ENCODE measurements around the gene SLU7. TPM values are rescaled to one million over a fixed set of nuclear protein-coding genes. Genes with fewer than 3 reads are reported as not detected.

Gene SLU7
- polyA plus RNA-seq, 1 experiment: 12.5 TPM

DNA sequence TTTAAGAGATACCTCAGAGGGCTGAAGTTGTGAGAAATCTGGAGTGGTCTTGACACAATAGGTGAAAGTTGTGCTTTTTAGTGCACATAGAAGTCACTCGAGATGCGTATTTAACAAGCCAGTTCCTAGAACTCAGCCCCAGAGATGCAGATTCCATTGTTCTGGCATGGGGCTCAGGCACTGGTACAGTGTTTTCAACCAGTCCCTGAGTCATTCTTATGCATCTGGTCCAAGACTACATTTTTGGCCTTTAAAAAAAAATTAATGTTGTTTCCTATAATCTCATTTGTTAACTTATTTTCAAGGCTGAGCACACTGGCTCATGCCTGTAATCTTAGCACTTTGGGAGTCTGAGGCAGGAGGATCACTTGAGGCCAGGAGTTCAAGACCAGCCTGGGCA is 32.4 kb upstream of the SLU7 start:
- Histone ChIP-seq H3K36me3 (ENCODE audit: control insufficient read depth, insufficient read depth, low read length) (no peaks in the 10 kb centered on the region), H3K4me3 (ENCODE audit: low read depth, low read length) (no peak overlapping the region), H3K27me3 (ENCODE audit: control insufficient read depth, insufficient read depth, low read length) (peaks cover 3% of the 10 kb centered on the region; the same call in 1 of the 2 replicates)
- ChIA-PET CTCF (interaction anchor here (3.8 kb wide), 1 partner anchor 12 kb away, joined by 34 read pairs; no protein-coding TSS in a partner anchor), POLR2A (no interaction called here)
- no peak for DNase-seq (ENCODE audit: low read depth)
- TF ChIP-seq, protein P1, sequence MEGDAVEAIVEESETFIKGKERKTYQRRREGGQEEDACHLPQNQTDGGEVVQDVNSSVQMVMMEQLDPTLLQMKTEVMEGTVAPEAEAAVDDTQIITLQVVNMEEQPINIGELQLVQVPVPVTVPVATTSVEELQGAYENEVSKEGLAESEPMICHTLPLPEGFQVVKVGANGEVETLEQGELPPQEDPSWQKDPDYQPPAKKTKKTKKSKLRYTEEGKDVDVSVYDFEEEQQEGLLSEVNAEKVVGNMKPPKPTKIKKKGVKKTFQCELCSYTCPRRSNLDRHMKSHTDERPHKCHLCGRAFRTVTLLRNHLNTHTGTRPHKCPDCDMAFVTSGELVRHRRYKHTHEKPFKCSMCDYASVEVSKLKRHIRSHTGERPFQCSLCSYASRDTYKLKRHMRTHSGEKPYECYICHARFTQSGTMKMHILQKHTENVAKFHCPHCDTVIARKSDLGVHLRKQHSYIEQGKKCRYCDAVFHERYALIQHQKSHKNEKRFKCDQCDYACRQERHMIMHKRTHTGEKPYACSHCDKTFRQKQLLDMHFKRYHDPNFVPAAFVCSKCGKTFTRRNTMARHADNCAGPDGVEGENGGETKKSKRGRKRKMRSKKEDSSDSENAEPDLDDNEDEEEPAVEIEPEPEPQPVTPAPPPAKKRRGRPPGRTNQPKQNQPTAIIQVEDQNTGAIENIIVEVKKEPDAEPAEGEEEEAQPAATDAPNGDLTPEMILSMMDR (IDR thresholded peaks at IDR 0.05; ENCODE audit: insufficient read depth, low read depth, low read length): no peak

DNA sequence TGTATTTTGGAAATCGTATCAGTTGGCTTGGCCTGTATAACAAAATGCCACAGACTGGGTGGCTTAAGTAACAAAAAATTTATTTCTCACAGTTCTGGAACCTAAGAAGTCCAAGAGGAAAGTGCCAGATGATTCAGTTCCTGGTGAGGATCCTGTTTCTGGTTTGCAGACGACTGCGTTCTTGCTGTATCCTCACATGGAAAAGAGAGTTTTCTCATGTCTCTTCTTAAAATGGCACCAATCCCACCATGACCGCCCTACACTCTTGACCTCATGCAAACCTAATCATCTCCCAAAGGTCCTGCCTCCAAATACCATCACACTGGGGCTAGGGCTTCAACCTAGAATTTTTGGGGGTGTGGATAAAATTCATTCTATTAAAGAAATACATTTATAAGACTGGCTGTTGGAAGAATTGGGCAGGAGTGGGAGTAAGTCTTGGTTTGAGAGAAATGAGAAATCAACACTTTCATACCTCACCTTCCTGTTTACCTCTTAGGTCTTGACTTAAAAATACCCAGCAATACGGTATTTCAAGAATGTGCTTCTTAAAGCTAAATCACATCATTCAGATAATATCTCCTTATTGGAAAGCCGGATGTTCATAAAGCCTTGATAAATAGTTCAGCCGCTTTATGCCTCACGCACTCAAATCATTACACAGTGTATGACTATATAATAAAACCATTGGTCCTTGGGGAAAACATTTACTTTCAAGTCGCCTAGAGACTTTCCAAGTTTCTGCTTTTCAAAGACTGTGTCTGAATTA is 31.5 kb upstream of the SLU7 start:
- TF ChIP-seq, protein P1 (IDR thresholded peaks at IDR 0.05; ENCODE audit: insufficient read depth, low read depth, low read length): no peak
- ChIA-PET CTCF (no interaction called here), POLR2A (no interaction called here)

DNA sequence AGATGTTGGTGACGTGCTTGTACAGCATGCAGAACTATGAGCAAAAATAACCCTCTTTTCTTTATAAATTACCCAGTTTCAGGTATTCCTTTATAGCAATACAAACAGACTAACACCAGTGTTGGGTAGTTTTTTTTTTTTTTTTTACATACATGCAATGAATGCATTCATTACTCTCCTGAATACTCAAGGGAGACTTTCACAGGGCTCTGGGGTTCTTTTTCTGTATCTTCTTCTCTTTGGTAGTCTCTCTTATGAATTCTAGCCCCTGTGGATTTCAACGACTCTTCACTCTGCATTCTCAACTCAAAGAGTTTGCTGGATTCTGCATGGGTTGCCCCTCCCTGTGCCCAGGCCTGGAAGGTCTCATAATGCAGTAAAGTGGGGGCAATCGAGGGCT is 30.6 kb upstream of the SLU7 start:
- no peak overlapping the region for H3K4me3 ChIP-seq (ENCODE audit: low read depth, low read length)
- POLR2A ChIA-PET: no interaction called here
- no peaks in the 10 kb centered on the region for H3K36me3 ChIP-seq (ENCODE audit: control insufficient read depth, insufficient read depth, low read length)
- peaks cover 3% of the 10 kb centered on the region; the same call in 1 of the 2 replicates for H3K27me3 ChIP-seq (ENCODE audit: control insufficient read depth, insufficient read depth, low read length)
- TF ChIP-seq, protein P1 (IDR thresholded peaks at IDR 0.05; ENCODE audit: insufficient read depth, low read depth, low read length): no peak
- no peak for DNase-seq (ENCODE audit: low read depth)
- CTCF ChIA-PET: interaction anchor here (2.9 kb wide), 1 partner anchor 11 kb away, joined by 14 read pairs; no protein-coding TSS in a partner anchor

More for the DNA sequence above, 31.5 kb upstream of the SLU7 start:
- Histone ChIP-seq H3K27me3 (ENCODE audit: control insufficient read depth, insufficient read depth, low read length) (peaks cover 3% of the 10 kb centered on the region; the same call in 1 of the 2 replicates), H3K4me3 (ENCODE audit: low read depth, low read length) (no peak overlapping the region), H3K36me3 (ENCODE audit: control insufficient read depth, insufficient read depth, low read length) (no peaks in the 10 kb centered on the region)
- DNase-seq (ENCODE audit: low read depth): no peak

DNA sequence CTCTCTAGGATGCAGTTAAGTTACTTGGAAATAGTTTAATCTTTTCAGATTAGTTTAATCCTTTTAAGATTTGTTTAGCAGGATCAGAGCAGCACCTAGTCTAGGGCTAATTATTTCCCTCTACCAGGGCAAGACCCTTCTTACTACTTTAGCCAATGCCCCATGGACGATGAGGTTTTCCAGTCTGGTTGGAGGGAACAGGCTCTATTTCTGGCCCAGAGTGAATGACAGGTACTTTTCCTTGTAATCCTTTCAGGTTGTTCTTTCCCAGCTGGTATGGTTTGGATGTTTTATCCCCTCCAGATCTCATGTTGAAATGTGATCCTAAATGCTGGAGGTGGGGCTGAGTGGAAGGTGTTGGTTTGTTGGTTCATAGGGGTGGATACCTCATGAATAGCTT is 30.0 kb upstream of the SLU7 start:
- POLR2A ChIA-PET: no interaction called here
- TF ChIP-seq, protein P1 (IDR thresholded peaks at IDR 0.05; ENCODE audit: insufficient read depth, low read depth, low read length): no peak

DNA sequence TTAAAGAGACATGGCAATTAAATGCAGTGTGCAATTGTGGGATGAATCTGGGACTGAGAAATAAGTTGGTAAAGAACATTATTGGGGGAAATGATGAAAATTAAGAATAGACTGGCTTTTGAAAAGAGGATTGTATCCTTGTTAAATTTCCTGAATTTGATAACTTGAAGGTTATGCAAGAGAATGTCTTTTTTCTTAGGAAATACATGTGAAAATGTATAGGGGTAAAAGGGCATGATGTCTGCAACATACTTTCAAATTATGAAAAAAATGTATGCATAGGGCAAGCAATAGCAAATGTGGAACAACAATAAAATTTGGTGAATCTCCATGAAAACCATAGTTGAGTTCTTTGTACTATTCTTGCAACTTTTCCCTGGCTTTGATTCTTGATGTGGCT is 26.9 kb upstream of the SLU7 start:
- ChIA-PET CTCF (no interaction called here), POLR2A (no interaction called here)
- H3K4me3 ChIP-seq (ENCODE audit: low read depth, low read length): no peak overlapping the region
- H3K27me3 ChIP-seq (ENCODE audit: control insufficient read depth, insufficient read depth, low read length): peaks cover 3% of the 10 kb centered on the region; the same call in 1 of the 2 replicates
- H3K36me3 ChIP-seq (ENCODE audit: control insufficient read depth, insufficient read depth, low read length): no peaks in the 10 kb centered on the region
- no peak for DNase-seq (ENCODE audit: low read depth)
- TF ChIP-seq, protein P1 (IDR thresholded peaks at IDR 0.05; ENCODE audit: insufficient read depth, low read depth, low read length): no peak

More for the DNA sequence above, 30.0 kb upstream of the SLU7 start:
- no peaks in the 10 kb centered on the region for H3K36me3 ChIP-seq (ENCODE audit: control insufficient read depth, insufficient read depth, low read length)
- DNase-seq (ENCODE audit: low read depth): no peak
- CTCF ChIA-PET: interaction anchor here (2.9 kb wide), 1 partner anchor 10 kb away, joined by 14 read pairs; no protein-coding TSS in a partner anchor
- H3K27me3 ChIP-seq (ENCODE audit: control insufficient read depth, insufficient read depth, low read length): peaks cover 3% of the 10 kb centered on the region; the same call in 1 of the 2 replicates
- H3K4me3 ChIP-seq (ENCODE audit: low read depth, low read length): no peak overlapping the region

Data from BJ (cell line).